Erythroblast (primary cell): ENCODE results near the gene MOCS3.

Experiments
- GATA1 ChIP-seq: IDR thresholded peaks from 2 replicates; pipeline ENCODE4 v1.6.1; 2011; ENCODE audit warnings: low read depth, mild to moderate bottlenecking, control low read depth, low read length, moderate library complexity
- POLR2A ChIP-seq: IDR thresholded peaks from 2 replicates; pipeline ENCODE4 v1.6.1; 2011; ENCODE audit warnings: mild to moderate bottlenecking, low read length

DNA sequence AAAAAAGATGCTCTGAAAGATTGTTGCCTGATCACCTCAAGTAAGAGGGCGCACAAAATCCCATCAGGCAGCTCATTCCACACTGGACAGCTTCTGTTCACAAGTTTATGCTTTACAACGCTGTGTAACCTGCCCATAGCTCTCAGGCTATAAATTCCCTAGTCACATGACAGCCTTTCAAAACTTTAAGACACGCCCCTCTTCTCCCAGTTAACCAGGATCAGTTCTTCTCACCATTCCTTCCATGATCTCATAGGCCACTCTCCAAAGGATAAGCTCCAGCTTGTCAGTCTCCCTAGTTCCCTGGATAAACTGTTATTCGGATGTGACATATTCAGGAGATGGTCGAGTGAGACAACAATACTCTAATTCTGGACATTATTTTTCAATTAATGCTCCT is 42.4 kb upstream of the MOCS3 start:
- TF ChIP-seq POLR2A (no peak), GATA1 (no peak)
